ENCODE results near the gene CEP135.

DNA sequence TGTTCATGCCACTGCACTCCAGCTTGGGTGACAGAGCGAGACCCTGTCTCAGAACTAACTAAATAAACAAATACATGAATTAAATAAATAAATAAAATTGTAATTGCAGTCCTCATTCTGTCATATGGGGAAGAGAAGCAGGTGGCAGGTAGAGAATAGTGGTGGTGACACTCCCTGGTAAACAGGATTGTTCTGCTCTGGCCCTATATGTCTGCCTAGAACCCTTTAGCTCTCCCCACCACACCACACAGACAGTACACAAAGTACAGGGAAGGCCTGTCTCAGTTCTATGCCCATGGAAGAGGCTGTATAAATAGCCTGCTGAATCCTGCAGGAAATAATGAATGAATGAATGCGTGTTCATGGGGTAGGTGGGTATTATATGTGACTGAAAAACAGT lies 117.7 kb downstream of the CEP135 start:
- TF ChIP-seq EZH2phosphoT487 (IDR thresholded peaks at IDR 0.05; ENCODE audit: insufficient read depth, low read depth) = no peak
- no peak for TF ChIP-seq EZH2 (IDR thresholded peaks at IDR 0.05; ENCODE audit: insufficient read depth, poor library complexity, severe bottlenecking)
